GM21423 (cell line): ENCODE data around the gene GGACT.
"Not testable (repeated sequence)": the region's sequence is repeated elsewhere in the genome, so short reads cannot be mapped to it uniquely, and the experiment has no call there.

Experiments
- ATAC-seq: cut with Tn5 transposase; IDR thresholded peaks from one replicate; pipeline ENCODE4 v1.9.1; 2021; ENCODE audit warnings: mild to moderate bottlenecking, moderate library complexity; ENCODE audit not compliant: unreplicated experiment

The GGACT gene

DNA sequence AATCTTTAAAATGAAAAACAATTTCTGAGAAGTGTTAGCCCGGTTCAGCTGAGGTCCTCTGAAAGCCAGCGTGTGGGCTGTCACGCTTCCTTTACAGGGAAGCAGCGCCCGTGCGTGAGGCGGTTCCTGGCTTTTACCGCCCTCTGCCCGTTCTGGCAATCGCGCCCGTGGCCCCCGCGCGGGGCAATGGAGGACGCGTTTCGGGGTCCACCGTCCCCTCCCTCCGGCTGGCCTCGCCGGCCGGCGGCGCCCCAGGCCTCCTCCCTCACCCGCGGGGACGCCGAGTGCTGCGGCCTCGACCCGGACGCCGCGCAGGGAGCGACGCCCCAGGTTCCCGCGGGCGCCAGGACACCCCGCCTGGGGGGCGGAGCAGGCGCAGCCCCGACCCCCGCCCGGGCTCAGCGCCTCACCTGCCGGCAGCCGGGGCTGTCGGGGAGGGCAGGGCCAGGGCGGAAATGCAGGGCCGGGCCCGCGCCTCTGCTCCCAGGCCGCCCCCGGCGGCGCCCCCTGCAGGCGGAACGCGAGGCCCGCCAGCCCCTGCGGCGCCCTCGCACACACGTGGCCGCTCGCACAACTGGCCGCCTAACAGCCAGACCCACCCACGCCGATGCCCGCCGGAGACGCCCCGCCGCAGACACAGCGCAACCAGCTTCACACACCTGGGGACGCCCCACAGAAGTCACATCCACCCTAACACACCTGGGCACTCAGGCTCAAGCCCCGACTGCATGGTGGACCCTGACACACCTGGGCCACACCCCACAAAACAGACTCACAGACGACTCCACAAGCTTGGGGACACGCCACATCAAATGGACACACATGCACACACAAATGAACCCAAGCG lies at the start of gene GGACT:
GGACT (minus strand) TSS at position 459 of the 847 bp plus-strand sequence. CDS start 56,198 bp downstream, outside the sequence.
- ATAC-seq = peak; percentile 95

GRCh38 chr13:100637796-100638195 lies 49.2 kb upstream of the GGACT start:
- ATAC-seq = no peak

- no peak for ATAC-seq
Measured at GRCh38 chr13:100637380-100637779, 48.8 kb upstream of the GGACT start.

DNA sequence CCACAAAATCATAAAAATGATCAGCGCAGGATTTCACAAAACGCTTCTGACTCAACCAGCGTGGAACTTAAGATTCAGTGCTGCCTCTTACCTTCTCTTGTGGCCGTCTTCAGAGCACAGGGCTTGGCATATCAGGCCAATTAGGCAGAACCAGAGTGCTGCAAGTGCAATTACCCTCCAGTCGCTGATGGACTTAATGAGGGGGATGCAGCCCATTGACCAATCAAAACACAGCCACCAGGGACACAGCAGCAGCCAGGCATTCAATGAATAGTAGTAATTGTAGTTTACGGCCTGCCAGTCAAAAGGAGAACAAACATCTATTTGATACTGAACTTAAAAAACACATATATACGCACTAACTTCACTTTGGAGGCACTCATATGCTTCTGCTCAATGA lies 47.9 kb upstream of the GGACT start:
- ATAC-seq = no peak

- no peak for ATAC-seq
Measured at GRCh38 chr13:100636004-100636403, 47.4 kb upstream of the GGACT start.

GRCh38 chr13:100634696-100635095 lies 46.1 kb upstream of the GGACT start:
- ATAC-seq = no peak

- ATAC-seq = no peak
Measured at GRCh38 chr13:100633461-100633860, 44.9 kb upstream of the GGACT start.

GRCh38 chr13:100630555-100630954 lies 42.0 kb upstream of the GGACT start:
- no peak for ATAC-seq

DNA sequence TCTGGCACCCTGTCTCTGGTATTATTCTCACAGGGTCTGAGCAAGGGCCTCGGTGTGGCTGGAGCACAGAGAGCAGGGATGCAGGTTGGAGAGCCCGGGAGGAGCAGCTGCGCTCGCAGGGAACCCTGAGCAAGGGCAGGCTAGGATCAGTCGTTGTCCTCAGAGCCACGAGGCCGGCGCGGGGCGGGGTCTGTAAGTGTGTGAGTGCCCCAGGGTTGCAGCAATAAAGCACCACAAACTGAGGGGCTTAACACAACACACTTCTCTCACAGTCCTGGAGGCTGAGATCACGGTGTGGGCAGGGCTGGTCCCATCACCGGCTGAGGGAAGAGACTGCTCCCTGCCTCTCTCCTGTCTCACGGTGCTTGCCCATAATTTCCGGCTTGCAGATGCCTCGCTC lies 38.5 kb upstream of the GGACT start:
- ATAC-seq = no peak

- no peak for ATAC-seq
Measured at GRCh38 chr13:100625447-100625846, 36.9 kb upstream of the GGACT start.

DNA sequence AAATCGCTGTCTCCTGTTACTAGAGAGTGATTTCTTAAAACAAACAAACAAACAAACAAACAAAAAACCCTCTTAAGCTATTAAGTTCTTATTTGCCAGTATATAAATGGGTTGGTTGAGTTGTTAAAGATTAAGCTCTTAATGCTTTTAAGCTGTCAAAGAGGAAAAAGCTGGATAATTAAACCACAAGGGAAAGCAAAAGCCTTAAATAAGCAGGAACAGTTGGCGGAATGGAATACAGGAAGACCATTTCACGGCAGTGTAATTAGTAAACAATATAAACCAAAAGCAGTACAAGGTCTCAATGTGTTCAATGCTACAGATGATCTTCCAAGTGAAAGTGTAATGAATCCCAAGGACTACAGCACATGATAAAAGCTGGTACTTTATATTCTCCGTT lies 32.2 kb upstream of the GGACT start:
- ATAC-seq = no peak

DNA sequence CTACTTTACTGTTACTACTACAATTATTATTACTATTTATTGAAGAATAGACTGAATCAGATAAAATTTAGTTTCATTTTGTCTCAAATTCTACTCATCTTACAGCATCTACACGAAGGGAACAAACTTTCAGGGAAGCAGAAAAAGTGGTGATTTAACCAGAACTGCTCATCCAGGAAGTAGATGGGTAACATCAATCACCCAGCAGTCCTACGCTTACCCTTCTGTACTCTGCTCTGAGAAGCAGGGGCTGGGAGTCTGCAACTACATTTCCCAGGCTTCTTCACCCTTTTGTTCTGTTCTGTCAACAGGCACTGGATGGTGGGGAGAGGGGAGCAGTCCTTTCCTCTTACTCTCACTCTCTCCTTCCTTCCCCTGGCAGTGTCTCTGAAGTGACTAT lies 31.4 kb upstream of the GGACT start:
- no peak for ATAC-seq

DNA sequence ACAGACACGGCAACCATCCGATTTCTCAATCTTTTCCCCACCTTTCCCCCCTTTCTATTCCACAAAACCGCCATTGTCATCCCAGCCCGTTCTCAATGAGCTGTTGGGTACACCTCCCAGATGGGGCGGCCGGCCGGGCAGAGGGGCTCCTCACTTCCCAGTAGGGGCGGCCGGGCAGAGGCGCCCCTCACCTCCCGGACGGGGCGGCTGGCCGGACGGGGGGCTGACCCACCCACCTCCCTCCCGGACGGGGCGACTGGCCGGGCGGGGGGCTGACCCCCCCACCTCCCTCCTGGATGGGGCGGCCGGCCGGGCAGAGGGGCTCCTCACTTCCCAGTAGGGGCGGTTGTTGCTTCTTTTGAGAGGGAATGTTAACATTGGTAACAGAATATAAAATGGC lies 30.3 kb upstream of the GGACT start:
- not testable (repeated sequence) for ATAC-seq

- no peak for ATAC-seq
Measured at GRCh38 chr13:100613031-100613430, 24.4 kb upstream of the GGACT start.

- no peak for ATAC-seq
Measured at GRCh38 chr13:100611678-100612492, 23.3 kb upstream of the GGACT start.

- ATAC-seq = peak; percentile 28
Measured at GRCh38 chr13:100610391-100611347, 22.1 kb upstream of the GGACT start.

GRCh38 chr13:100608906-100609305 lies 20.3 kb upstream of the GGACT start:
- peak; percentile 87 for ATAC-seq

GRCh38 chr13:100608489-100608888 lies 19.9 kb upstream of the GGACT start:
- ATAC-seq = no peak

GRCh38 chr13:100604918-100605710 lies 16.5 kb upstream of the GGACT start:
- ATAC-seq = no peak

DNA sequence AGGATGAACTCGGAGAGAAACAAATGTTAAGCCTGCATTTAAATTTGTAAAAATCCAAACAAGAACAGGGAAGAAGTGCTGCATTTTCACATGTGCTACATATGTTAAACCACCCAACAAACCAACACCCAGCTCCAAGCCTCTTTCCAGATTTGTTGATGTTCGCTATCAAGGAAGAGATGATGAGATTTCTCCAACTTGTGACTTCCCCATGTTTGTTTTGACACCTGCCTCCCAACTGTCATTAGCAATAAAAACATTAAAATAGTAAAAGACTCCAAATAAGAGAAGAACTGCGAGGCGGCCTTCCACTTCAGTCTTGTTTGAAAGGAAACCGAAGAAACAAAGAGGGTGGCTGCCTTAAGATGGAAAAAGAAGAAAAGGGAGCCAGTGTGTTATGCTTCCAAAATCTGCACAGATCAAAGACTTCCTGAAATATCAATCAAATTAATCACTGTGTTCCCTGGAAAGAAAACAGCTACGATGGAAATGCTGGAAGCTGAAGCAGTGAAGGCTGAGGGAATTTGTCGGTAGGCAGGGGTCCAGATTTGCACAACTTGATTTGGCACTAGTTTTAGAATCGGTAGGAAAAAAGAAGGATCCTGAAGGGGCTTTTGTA lies 14.0 kb upstream of the GGACT start:
- ATAC-seq = no peak
